ENCODE results near the gene MOSPD3.
A peak's percentile ranks its signal among the peaks of the same experiment; 100 is the strongest.
"Not testable (repeated sequence)": the region's sequence is repeated elsewhere in the genome, so short reads cannot be mapped to it uniquely, and the experiment has no call there.

The MOSPD3 gene

GRCh38 chr7:100611983-100612729 is at the start of gene MOSPD3:
MOSPD3 (plus strand) TSS chr7:100612540; CDS start chr7:100612792, 252 bp downstream.
- peak; percentile 100 for DNase-seq (ENCODE audit: low read depth, low spot score)

GRCh38 chr7:100563100-100563564 is 49.2 kb upstream of the MOSPD3 start:
- no peak for DNase-seq (ENCODE audit: low read depth, low spot score)

- peak; percentile 77 for DNase-seq (ENCODE audit: low read depth, low spot score)
Measured at GRCh38 chr7:100563809-100564400, 48.4 kb upstream of the MOSPD3 start.

GRCh38 chr7:100564405-100564804 is 47.9 kb upstream of the MOSPD3 start:
- DNase-seq (ENCODE audit: low read depth, low spot score), result not testable (repeated sequence)

- no peak for DNase-seq (ENCODE audit: low read depth, low spot score)
Measured at GRCh38 chr7:100565133-100565571, 47.2 kb upstream of the MOSPD3 start.

GRCh38 chr7:100566018-100566531 is 46.3 kb upstream of the MOSPD3 start:
- no peak for DNase-seq (ENCODE audit: low read depth, low spot score)

- DNase-seq (ENCODE audit: low read depth, low spot score), result no peak
Measured at GRCh38 chr7:100567031-100567730, 45.2 kb upstream of the MOSPD3 start.

- DNase-seq (ENCODE audit: low read depth, low spot score), result no peak
Measured at GRCh38 chr7:100567751-100568175, 44.6 kb upstream of the MOSPD3 start.

GRCh38 chr7:100568176-100568895 is 44.0 kb upstream of the MOSPD3 start:
- no peak for DNase-seq (ENCODE audit: low read depth, low spot score)

- DNase-seq (ENCODE audit: low read depth, low spot score), result peak; percentile 87
Measured at GRCh38 chr7:100568896-100569844, 43.2 kb upstream of the MOSPD3 start.

GRCh38 chr7:100570954-100571828 is 41.1 kb upstream of the MOSPD3 start:
- DNase-seq (ENCODE audit: low read depth, low spot score), result peak; percentile 77

- no peak for DNase-seq (ENCODE audit: low read depth, low spot score)
Measured at GRCh38 chr7:100571829-100572116, 40.6 kb upstream of the MOSPD3 start.

- DNase-seq (ENCODE audit: low read depth, low spot score), result no peak
Measured at GRCh38 chr7:100572281-100572948, 39.9 kb upstream of the MOSPD3 start.

- no peak for DNase-seq (ENCODE audit: low read depth, low spot score)
Measured at GRCh38 chr7:100572949-100573675, 39.2 kb upstream of the MOSPD3 start.

- peak; percentile 50 for DNase-seq (ENCODE audit: low read depth, low spot score)
Measured at GRCh38 chr7:100573691-100574361, 38.5 kb upstream of the MOSPD3 start, which contains the start of gene SAP25. SAP25 (minus strand) TSS chr7:100573900; CDS start chr7:100573742, 158 bp downstream.

- no peak for DNase-seq (ENCODE audit: low read depth, low spot score)
Measured at GRCh38 chr7:100574362-100575205, 37.8 kb upstream of the MOSPD3 start.

GRCh38 chr7:100575206-100575631 is 37.1 kb upstream of the MOSPD3 start:
- peak; percentile 50 for DNase-seq (ENCODE audit: low read depth, low spot score)
